Vagina (tissue), 2 donors: ENCODE measurements around the gene CRY1. TPM values are rescaled to one million over a fixed set of nuclear protein-coding genes. Genes with fewer than 3 reads are reported as not detected.
"Not testable (repeated sequence)": the region's sequence is repeated elsewhere in the genome, so short reads cannot be mapped to it uniquely, and the experiment has no call there.

ENCODE experiments used
- DNase-seq, 2 donors: peaks; one replicate each; pipeline ENCODE4 v3.0.0-alpha.2; 2017; ENCODE audit errors: extremely low spot score in 2 of 2
- H3K27ac ChIP-seq: fragments of 200-600 bp; sonication (generic); one replicate; pipeline ENCODE4 v1.5.1; 2019
- H3K27me3 ChIP-seq: fragments of 200-600 bp; sonication (generic); one replicate; pipeline ENCODE4 v1.5.1; 2019
- H3K36me3 ChIP-seq, 2 donors: fragments of 200-600 bp; sonication (generic); one replicate each; pipeline ENCODE4 v1.5.1; 2017 to 2019
- H3K4me1 ChIP-seq: fragments of 200-600 bp; sonication (generic); one replicate; pipeline ENCODE4 v1.5.1; 2019
- H3K4me3 ChIP-seq, 2 donors: fragments of 200-600 bp; sonication (generic); 1 replicate in 1 of 2; 2 replicates in 1 of 2; pipeline ENCODE4 v1.5.1; 2016 to 2019
- H3K9me3 ChIP-seq: fragments of 200-600 bp; sonication (generic); one replicate; pipeline ENCODE4 v1.5.1; 2019
- CTCF ChIP-seq, 3 experiments: fragments of 450-650 bp in 2 of 3; fragments of 200-600 bp in 1 of 3; sonication (generic) in 1 of 3; IDR thresholded peaks; one replicate each; pipeline ENCODE4 v1.5.1; 2017 to 2019; ENCODE audit warnings: antibody characterized with exemption in 3 of 3, mild to moderate bottlenecking in 2 of 3, moderate library complexity in 2 of 3
- POLR2A ChIP-seq, 2 donors: fragments of 450-650 bp; IDR thresholded peaks; one replicate each; pipeline ENCODE4 v1.6.1; 2017; ENCODE audit warnings: antibody characterized with exemption in 2 of 2, mild to moderate bottlenecking in 2 of 2, moderate library complexity in 2 of 2
- POLR2AphosphoS5 ChIP-seq, 2 donors: sonication (generic); formaldehyde crosslinking; IDR thresholded peaks; one replicate each; pipeline ENCODE4 v1.9.0; 2017; ENCODE audit warnings: antibody characterized with exemption in 2 of 2, mild to moderate bottlenecking in 2 of 2, low read depth in 1 of 2; ENCODE audit not compliant: insufficient read depth in 1 of 2
- intact Hi-C: fragments of 100-400 bp; cut with DNase I; formaldehyde crosslinking; loops from one replicate; pipeline ENCODE4 v1.15.1; 2023
- total RNA-seq: library from RNA; depleted of rRNA; stranded (reverse); fragments of >200 nt; gene quantifications from one replicate; pipeline ENCODE4 v1.2.3, GENCODE V29; 2016

Gene CRY1
- total RNA-seq, 1 donor from 2014 or later: 18.7 TPM

- TF ChIP-seq POLR2AphosphoS5 (IDR thresholded peaks at IDR 0.05; ENCODE audit: insufficient read depth in 1 of 2, low read depth in 1 of 2) (no peak), CTCF (IDR thresholded peaks at IDR 0.05) (no peak)
Observed at GRCh38 chr12:107118624-107119023, 25.3 kb upstream of the CRY1 start.

GRCh38 chr12:107115119-107115518 lies 21.8 kb upstream of the CRY1 start:
- Histone ChIP-seq H3K36me3 (no peaks in the 10 kb centered on the region), H3K4me1 (no peaks in the 10 kb centered on the region), H3K27me3 (no peaks in the 10 kb centered on the region), H3K4me3 (no peak overlapping the region), H3K9me3 (no peaks in the 10 kb centered on the region), H3K27ac (no peak overlapping the region)
- no peak for DNase-seq
- intact Hi-C loops: no loop called here
- TF ChIP-seq POLR2AphosphoS5 (IDR thresholded peaks at IDR 0.05; ENCODE audit: insufficient read depth in 1 of 2, low read depth in 1 of 2) (no peak), CTCF (IDR thresholded peaks at IDR 0.05) (no peak), POLR2A (IDR thresholded peaks at IDR 0.05) (no peak)

More at GRCh38 chr12:107118624-107119023, 25.3 kb upstream of the CRY1 start:
- no peaks in the 10 kb centered on the region for H3K9me3 ChIP-seq
- intact Hi-C loops: no loop called here
- no peak for DNase-seq
- no peaks in the 10 kb centered on the region for H3K4me1 ChIP-seq
- H3K27me3 ChIP-seq: no peaks in the 10 kb centered on the region
- no peak overlapping the region for H3K27ac ChIP-seq
- no peak overlapping the region for H3K4me3 ChIP-seq
- H3K36me3 ChIP-seq: no peaks in the 10 kb centered on the region

GRCh38 chr12:107111314-107111713 lies 18.0 kb upstream of the CRY1 start:
- no peaks in the 10 kb centered on the region for H3K4me1 ChIP-seq
- no peak for TF ChIP-seq CTCF (IDR thresholded peaks at IDR 0.05)
- TF ChIP-seq POLR2A (IDR thresholded peaks at IDR 0.05): no peak
- no peak for TF ChIP-seq POLR2AphosphoS5 (IDR thresholded peaks at IDR 0.05; ENCODE audit: insufficient read depth in 1 of 2, low read depth in 1 of 2)
- no peak for DNase-seq

GRCh38 chr12:107109726-107110719 lies 16.7 kb upstream of the CRY1 start:
- no peaks in the 10 kb centered on the region for H3K9me3 ChIP-seq
- no peak overlapping the region for H3K4me3 ChIP-seq
- H3K4me1 ChIP-seq: no peaks in the 10 kb centered on the region
- DNase-seq: no peak
- H3K36me3 ChIP-seq: no peaks in the 10 kb centered on the region
- TF ChIP-seq POLR2A (IDR thresholded peaks at IDR 0.05): no peak
- no peak overlapping the region for H3K27ac ChIP-seq
- intact Hi-C loops: loop anchor here (10.0 kb wide), 1 partner anchor 725 kb away; no protein-coding TSS in a partner anchor
- H3K27me3 ChIP-seq: no peaks in the 10 kb centered on the region

More at GRCh38 chr12:107111314-107111713, 18.0 kb upstream of the CRY1 start:
- H3K27ac ChIP-seq: no peak overlapping the region
- no peaks in the 10 kb centered on the region for H3K36me3 ChIP-seq
- intact Hi-C loops: no loop called here
- H3K27me3 ChIP-seq: no peaks in the 10 kb centered on the region
- H3K9me3 ChIP-seq: no peaks in the 10 kb centered on the region
- no peak overlapping the region for H3K4me3 ChIP-seq

GRCh38 chr12:107108995-107109508 lies 15.7 kb upstream of the CRY1 start:
- no peaks in the 10 kb centered on the region for H3K36me3 ChIP-seq
- no peak overlapping the region for H3K27ac ChIP-seq
- intact Hi-C loops: loop anchor here (10.0 kb wide), 1 partner anchor 724 kb away; no protein-coding TSS in a partner anchor
- no peak for DNase-seq
- no peaks in the 10 kb centered on the region for H3K9me3 ChIP-seq
- H3K27me3 ChIP-seq: no peaks in the 10 kb centered on the region
- H3K4me3 ChIP-seq: no peak overlapping the region
- no peak for TF ChIP-seq POLR2AphosphoS5 (IDR thresholded peaks at IDR 0.05; ENCODE audit: insufficient read depth in 1 of 2, low read depth in 1 of 2)
- no peak for TF ChIP-seq POLR2A (IDR thresholded peaks at IDR 0.05)
- no peak for TF ChIP-seq CTCF (IDR thresholded peaks at IDR 0.05)
- H3K4me1 ChIP-seq: no peaks in the 10 kb centered on the region

- H3K4me1 ChIP-seq, H3K9me3 ChIP-seq, H3K27ac ChIP-seq, DNase-seq, H3K4me3 ChIP-seq, H3K27me3 ChIP-seq, H3K36me3 ChIP-seq: not testable (repeated sequence)
- intact Hi-C loops: loop anchor here (10.0 kb wide), 1 partner anchor 724 kb away; no protein-coding TSS in a partner anchor
Observed at GRCh38 chr12:107108366-107108765, 15.0 kb upstream of the CRY1 start.
